Breast epithelium (tissue), 3 donors: ENCODE results near the gene FTO.

Source experiments
- POLR2A ChIP-seq: fragments of 450-650 bp; IDR thresholded peaks from one replicate; pipeline ENCODE4 v1.6.1; 2016; ENCODE audit warnings: antibody characterized with exemption, mild to moderate bottlenecking, moderate library complexity
- POLR2AphosphoS5 ChIP-seq, 3 donors: sonication (generic); formaldehyde crosslinking; IDR thresholded peaks; one replicate each; pipeline ENCODE4 v1.6.1; 2017; ENCODE audit warnings: antibody characterized with exemption in 3 of 3
- TF ChIP-seq, protein P1 (sequence below), 3 donors: fragments of 450-650 bp; IDR thresholded peaks; one replicate each; pipeline ENCODE4 v1.5.1; 2016 to 2017; ENCODE audit warnings: antibody characterized with exemption in 3 of 3, mild to moderate bottlenecking in 3 of 3, moderate library complexity in 3 of 3

DNA sequence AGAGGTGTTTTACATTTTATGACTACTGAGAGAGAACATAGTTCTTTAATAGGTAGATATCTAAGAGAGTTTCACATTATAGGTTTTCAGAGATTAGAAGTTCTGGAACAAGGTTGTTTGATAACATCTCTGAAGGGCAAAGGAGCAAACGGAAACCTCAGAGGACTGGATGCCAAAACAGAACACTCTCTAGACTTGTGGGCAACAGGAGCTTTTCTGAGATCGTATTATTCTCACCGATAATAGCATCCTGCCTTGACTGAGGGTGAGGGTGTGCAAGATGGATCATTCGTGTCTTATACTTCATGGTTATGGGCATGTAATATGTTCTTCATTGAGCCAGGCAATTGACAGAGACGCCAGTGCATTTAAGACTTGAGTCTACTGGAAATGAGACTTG lies 347.9 kb downstream of the FTO start:
- TF ChIP-seq POLR2AphosphoS5 (IDR thresholded peaks at IDR 0.05) (no peak), POLR2A (no peak)
- TF ChIP-seq, protein P1, sequence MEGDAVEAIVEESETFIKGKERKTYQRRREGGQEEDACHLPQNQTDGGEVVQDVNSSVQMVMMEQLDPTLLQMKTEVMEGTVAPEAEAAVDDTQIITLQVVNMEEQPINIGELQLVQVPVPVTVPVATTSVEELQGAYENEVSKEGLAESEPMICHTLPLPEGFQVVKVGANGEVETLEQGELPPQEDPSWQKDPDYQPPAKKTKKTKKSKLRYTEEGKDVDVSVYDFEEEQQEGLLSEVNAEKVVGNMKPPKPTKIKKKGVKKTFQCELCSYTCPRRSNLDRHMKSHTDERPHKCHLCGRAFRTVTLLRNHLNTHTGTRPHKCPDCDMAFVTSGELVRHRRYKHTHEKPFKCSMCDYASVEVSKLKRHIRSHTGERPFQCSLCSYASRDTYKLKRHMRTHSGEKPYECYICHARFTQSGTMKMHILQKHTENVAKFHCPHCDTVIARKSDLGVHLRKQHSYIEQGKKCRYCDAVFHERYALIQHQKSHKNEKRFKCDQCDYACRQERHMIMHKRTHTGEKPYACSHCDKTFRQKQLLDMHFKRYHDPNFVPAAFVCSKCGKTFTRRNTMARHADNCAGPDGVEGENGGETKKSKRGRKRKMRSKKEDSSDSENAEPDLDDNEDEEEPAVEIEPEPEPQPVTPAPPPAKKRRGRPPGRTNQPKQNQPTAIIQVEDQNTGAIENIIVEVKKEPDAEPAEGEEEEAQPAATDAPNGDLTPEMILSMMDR (IDR thresholded peaks at IDR 0.05), result no peak
